Ectodermal cell (in vitro differentiated cells): ENCODE measurements around the gene COL4A6.

ENCODE experiments used
- H3K27ac ChIP-seq: 2 replicates; pipeline ENCODE4 v1.7.0; 2013; ENCODE audit warnings: mild to moderate bottlenecking, low read depth, low read length; ENCODE audit not compliant: insufficient read depth, poor library complexity, severe bottlenecking
- H3K27me3 ChIP-seq: 2 replicates; pipeline ENCODE4 v1.7.0; 2013; ENCODE audit warnings: mild to moderate bottlenecking, low read length; ENCODE audit not compliant: insufficient read depth, control insufficient read depth, poor library complexity, severe bottlenecking
- H3K36me3 ChIP-seq: one replicate; pipeline ENCODE4 v1.7.0; 2013; ENCODE audit warnings: low read length; ENCODE audit not compliant: control insufficient read depth, insufficient read depth
- H3K4me1 ChIP-seq: one replicate; pipeline ENCODE4 v1.7.0; 2013; ENCODE audit warnings: low read length; ENCODE audit not compliant: control insufficient read depth, insufficient read depth
- H3K4me3 ChIP-seq: 2 replicates; pipeline ENCODE4 v1.7.0; 2013; ENCODE audit warnings: low read depth, low read length, control low read depth; ENCODE audit not compliant: insufficient read depth
- H3K9me3 ChIP-seq: 2 replicates; pipeline ENCODE4 v1.7.0; 2013; ENCODE audit warnings: mild to moderate bottlenecking, low read length, moderate library complexity; ENCODE audit not compliant: control insufficient read depth
- WGBS, 2 experiments: methylation state at CpG; one replicate each; pipeline ENCODE4 v1.1.7; 2013; ENCODE audit warnings: missing lambda C conversion rate in 2 of 2; 5-methylcytosine and 5-hydroxymethylcytosine counted together

The COL4A6 gene

GRCh38 chrX:108165383-108166111 lies 272.7 kb downstream of the COL4A6 start:
- no peak overlapping the region for H3K27ac ChIP-seq
- H3K9me3 ChIP-seq: no peaks in the 10 kb centered on the region
- no peak overlapping the region for H3K4me3 ChIP-seq
- peaks cover 4% of the 10 kb centered on the region for H3K36me3 ChIP-seq
- H3K27me3 ChIP-seq: no peaks in the 10 kb centered on the region
- no peaks in the 10 kb centered on the region for H3K4me1 ChIP-seq
- WGBS, 2 experiments: 69 to 77% methylated on average over 7 of the region's 7 CpGs

- H3K4me3 ChIP-seq: no peak overlapping the region
- 79 to 83% methylated on average over 5 to 7 of the region's 7 CpGs for whole genome bisulfite sequencing, 2 experiments
- H3K9me3 ChIP-seq: no peaks in the 10 kb centered on the region
- no peak overlapping the region for H3K27ac ChIP-seq
- no peaks in the 10 kb centered on the region for H3K36me3 ChIP-seq
- H3K27me3 ChIP-seq: no peaks in the 10 kb centered on the region
- no peaks in the 10 kb centered on the region for H3K4me1 ChIP-seq
These were observed 274.7 kb downstream of the COL4A6 start for GRCh38 chrX:108163333-108164082.

DNA sequence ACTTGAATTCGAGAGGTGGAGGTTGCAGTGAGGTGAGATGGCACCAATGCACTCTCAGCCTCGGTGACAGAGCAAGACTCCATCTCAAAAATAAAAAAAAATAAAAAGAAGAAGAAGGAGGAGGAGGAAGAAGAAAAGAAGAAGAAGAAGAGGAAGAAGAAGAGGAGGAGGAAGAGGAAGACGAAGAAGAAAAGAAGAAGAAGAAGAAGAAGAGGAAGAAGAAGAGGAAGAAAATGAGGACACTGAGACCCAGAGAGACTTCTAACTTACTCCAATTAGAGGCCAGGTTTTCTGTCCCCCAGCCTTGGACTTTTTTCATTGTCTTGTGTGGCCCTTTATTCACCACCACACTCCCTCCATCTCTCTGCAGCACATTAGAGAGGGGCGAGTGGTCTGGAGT lies 276.0 kb downstream of the COL4A6 start:
- Histone ChIP-seq H3K4me1 (no peaks in the 10 kb centered on the region), H3K9me3 (no peaks in the 10 kb centered on the region), H3K27me3 (no peaks in the 10 kb centered on the region), H3K27ac (no peak overlapping the region), H3K4me3 (no peak overlapping the region), H3K36me3 (no peaks in the 10 kb centered on the region)
- 90 to 97% methylated on average over 2 to 3 of the region's 4 CpGs for WGBS, 2 experiments

DNA sequence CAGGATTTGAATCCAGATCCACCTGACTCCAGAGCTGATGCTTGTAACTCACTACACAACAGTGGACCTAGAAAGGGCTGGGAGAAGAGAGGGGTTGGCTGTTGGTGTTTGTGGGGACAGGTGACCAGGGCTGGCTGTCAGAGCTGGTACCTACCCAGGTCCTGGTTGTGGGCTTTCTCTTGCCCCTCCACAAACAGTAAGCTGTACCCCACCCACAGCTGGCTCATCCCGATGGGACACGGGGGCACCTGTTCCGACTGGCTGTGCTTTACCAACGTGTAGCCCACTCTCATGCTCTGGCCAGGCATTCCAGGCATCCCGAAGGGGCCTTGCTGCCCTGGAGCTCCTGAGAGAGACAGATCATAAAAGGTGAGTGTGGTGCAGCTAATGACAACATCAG lies 277.9 kb downstream of the COL4A6 start:
- H3K4me1 ChIP-seq: no peaks in the 10 kb centered on the region
- no peaks in the 10 kb centered on the region for H3K9me3 ChIP-seq
- no peak overlapping the region for H3K4me3 ChIP-seq
- H3K36me3 ChIP-seq: no peaks in the 10 kb centered on the region
- H3K27ac ChIP-seq: no peak overlapping the region
- no peaks in the 10 kb centered on the region for H3K27me3 ChIP-seq
- WGBS, 2 experiments: 87 to 96% methylated on average over 5 of the region's 5 CpGs

DNA sequence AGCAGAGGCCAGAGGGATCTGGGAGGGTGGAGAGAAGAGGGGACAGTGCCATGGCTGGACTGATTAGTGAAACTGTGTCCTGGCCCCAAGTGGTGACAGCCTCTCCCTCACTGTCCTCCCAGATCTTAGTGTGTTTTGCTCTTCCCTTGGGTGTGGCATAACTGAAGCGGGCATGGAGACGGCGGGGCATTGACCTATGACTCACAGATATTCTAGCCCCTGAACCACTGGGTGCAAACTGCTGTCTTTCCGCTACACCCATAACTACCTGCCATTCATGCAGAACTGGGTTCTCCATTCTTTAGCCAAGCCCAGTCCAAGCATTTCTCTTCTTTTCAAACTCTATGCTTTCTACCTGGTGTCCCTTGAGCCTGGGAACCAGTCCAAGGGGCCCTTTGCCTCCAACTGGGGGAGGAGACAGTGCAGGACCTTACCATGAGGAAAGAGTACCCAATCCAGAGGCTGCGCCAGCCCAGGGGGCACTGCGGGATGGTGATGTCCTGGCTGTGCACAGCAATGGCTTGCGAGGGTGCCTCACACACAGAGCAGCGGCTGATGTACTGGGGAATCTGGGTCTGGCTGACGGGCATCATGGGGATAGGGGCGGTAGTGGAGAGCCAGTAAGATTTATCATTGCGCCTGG lies 279.1 kb downstream of the COL4A6 start:
- Histone ChIP-seq H3K27me3 (no peaks in the 10 kb centered on the region), H3K9me3 (no peaks in the 10 kb centered on the region), H3K4me3 (no peak overlapping the region), H3K27ac (no peak overlapping the region), H3K36me3 (no peaks in the 10 kb centered on the region), H3K4me1 (no peaks in the 10 kb centered on the region)
- 96 to 99% methylated on average over 11 of the region's 11 CpGs for whole genome bisulfite sequencing, 2 experiments

GRCh38 chrX:108157628-108158027 lies 280.6 kb downstream of the COL4A6 start:
- no peaks in the 10 kb centered on the region for H3K4me1 ChIP-seq
- H3K9me3 ChIP-seq: no peaks in the 10 kb centered on the region
- no peaks in the 10 kb centered on the region for H3K36me3 ChIP-seq
- H3K27ac ChIP-seq: no peak overlapping the region
- WGBS, 2 experiments: 85 to 98% methylated on average over 3 of the region's 3 CpGs
- H3K4me3 ChIP-seq: no peak overlapping the region
- H3K27me3 ChIP-seq: no peaks in the 10 kb centered on the region

- no peaks in the 10 kb centered on the region for H3K36me3 ChIP-seq
These were observed 281.2 kb downstream of the COL4A6 start for GRCh38 chrX:108156934-108157466.

GRCh38 chrX:108156082-108156481 lies 282.1 kb downstream of the COL4A6 start:
- Histone ChIP-seq H3K4me1 (no peaks in the 10 kb centered on the region), H3K4me3 (no peak overlapping the region), H3K27me3 (no peaks in the 10 kb centered on the region), H3K27ac (no peak overlapping the region), H3K36me3 (no peaks in the 10 kb centered on the region), H3K9me3 (no peaks in the 10 kb centered on the region)
- WGBS, 2 experiments: 97 to 100% methylated on average over 1 to 2 of the region's 2 CpGs

More at GRCh38 chrX:108156934-108157466, 281.2 kb downstream of the COL4A6 start:
- H3K4me1 ChIP-seq: no peaks in the 10 kb centered on the region
- no peaks in the 10 kb centered on the region for H3K27me3 ChIP-seq
- H3K9me3 ChIP-seq: no peaks in the 10 kb centered on the region
- no peak overlapping the region for H3K27ac ChIP-seq
- H3K4me3 ChIP-seq: no peak overlapping the region
- 94 to 96% methylated on average over 8 of the region's 8 CpGs for WGBS, 2 experiments

- H3K27ac ChIP-seq: no peak overlapping the region
- H3K4me1 ChIP-seq: no peaks in the 10 kb centered on the region
- H3K36me3 ChIP-seq: no peaks in the 10 kb centered on the region
- no peaks in the 10 kb centered on the region for H3K9me3 ChIP-seq
- no peak overlapping the region for H3K4me3 ChIP-seq
- no peaks in the 10 kb centered on the region for H3K27me3 ChIP-seq
These were observed 289.7 kb downstream of the COL4A6 start for GRCh38 chrX:108148524-108148923.
